HL-60 (cell line): Measurements from ENCODE around the gene AFAP1.

Experiments used
- DNase-seq, 2 experiments: peaks; one replicate each; pipeline ENCODE4 v3.0.0-alpha.2; 2010 to 2020; ENCODE audit warnings: low read depth in 1 of 2, low spot score in 1 of 2
- H3K27ac ChIP-seq: fragments of 250-450 bp; sonication (Bioruptor Pico); replicated peaks from 2 replicates; pipeline ENCODE4 v1.5.1; 2020; ENCODE audit warnings: mild to moderate bottlenecking, moderate library complexity
- H3K27me3 ChIP-seq: fragments of 250-450 bp; sonication (Bioruptor Pico); 2 replicates; pipeline ENCODE4 v1.5.1; 2021; ENCODE audit warnings: mild to moderate bottlenecking, moderate library complexity; ENCODE audit not compliant: insufficient read depth, poor library complexity, severe bottlenecking
- H3K4me3 ChIP-seq: replicated peaks from 2 replicates; pipeline ENCODE4 v1.5.1; 2011; ENCODE audit warnings: mild to moderate bottlenecking, control low read depth, low read length; ENCODE audit not compliant: insufficient read depth
- CTCF ChIP-seq: IDR thresholded peaks from one replicate; pipeline ENCODE4 v1.5.1; 2011; ENCODE audit warnings: low read length, control low read depth, inconsistent platforms; ENCODE audit not compliant: insufficient read depth
- GABPA ChIP-seq: IDR thresholded peaks from 2 replicates; pipeline ENCODE4 v1.6.1; 2012; ENCODE audit warnings: low read depth
- POLR2AphosphoS5 ChIP-seq: IDR thresholded peaks from 2 replicates; pipeline ENCODE4 v1.6.1; 2012; ENCODE audit warnings: low read depth
- REST ChIP-seq: IDR thresholded peaks from 2 replicates; pipeline ENCODE4 v1.6.1; 2012; ENCODE audit warnings: low read depth; ENCODE audit not compliant: insufficient replicate concordance
- SPI1 ChIP-seq: IDR thresholded peaks from 2 replicates; pipeline ENCODE4 v1.6.1; 2012; ENCODE audit warnings: low read depth, mild to moderate bottlenecking, borderline replicate concordance

Gene AFAP1

GRCh38 chr4:7985072-7985471 lies 45.4 kb upstream of the AFAP1 start:
- TF ChIP-seq GABPA (no peak), SPI1 (no peak), POLR2AphosphoS5 (no peak), REST (no peak), CTCF (no peak)
- Histone ChIP-seq H3K27me3 (no peaks in the 10 kb centered on the region), H3K4me3 (no peak overlapping the region), H3K27ac (no peak overlapping the region)
- DNase-seq, result no peak

GRCh38 chr4:7984286-7984925 lies 44.7 kb upstream of the AFAP1 start:
- H3K27me3 ChIP-seq, result no peaks in the 10 kb centered on the region

More at GRCh38 chr4:7984286-7984925, 44.7 kb upstream of the AFAP1 start:
- Histone ChIP-seq H3K4me3 (no peak overlapping the region), H3K27ac (no peak overlapping the region)
- TF ChIP-seq SPI1 (no peak), CTCF (no peak), GABPA (no peak), POLR2AphosphoS5 (no peak), REST (no peak)
- no peak for DNase-seq
